Fibroblast of skin of scalp (primary cell): Measurements from ENCODE around the gene N4BP2L2.

ENCODE experiments used
- DNase-seq: peaks from one replicate; pipeline ENCODE4 v3.0.0-alpha.2; 2013

Gene N4BP2L2

GRCh38 chr13:32528358-32528757, 10.2 kb downstream of the N4BP2L2 start:
- no peak for DNase-seq

GRCh38 chr13:32527151-32527550, 11.4 kb downstream of the N4BP2L2 start:
- DNase-seq: no peak

- DNase-seq: no peak
Observed at GRCh38 chr13:32525766-32526165, 12.8 kb downstream of the N4BP2L2 start.

GRCh38 chr13:32515246-32515645, 23.3 kb downstream of the N4BP2L2 start:
- DNase-seq: no peak

- DNase-seq: no peak
Observed at GRCh38 chr13:32511482-32511881, 27.1 kb downstream of the N4BP2L2 start.

- no peak for DNase-seq
Observed at GRCh38 chr13:32504876-32505275, 33.7 kb downstream of the N4BP2L2 start.

GRCh38 chr13:32504263-32504662, 34.3 kb downstream of the N4BP2L2 start:
- DNase-seq: no peak

- DNase-seq: no peak
Observed at GRCh38 chr13:32503727-32504126, 34.9 kb downstream of the N4BP2L2 start.

GRCh38 chr13:32501064-32501463, 37.5 kb downstream of the N4BP2L2 start:
- no peak for DNase-seq

- DNase-seq: no peak
Observed at GRCh38 chr13:32499538-32500210, 38.9 kb downstream of the N4BP2L2 start.

GRCh38 chr13:32497589-32497988, 41.0 kb downstream of the N4BP2L2 start:
- DNase-seq: no peak

GRCh38 chr13:32496599-32497160, 41.9 kb downstream of the N4BP2L2 start:
- no peak for DNase-seq

GRCh38 chr13:32495841-32496240, 42.8 kb downstream of the N4BP2L2 start:
- DNase-seq: no peak

- DNase-seq: no peak
Observed at GRCh38 chr13:32495429-32495828, 43.2 kb downstream of the N4BP2L2 start.

- DNase-seq: peak; percentile 32
Observed at GRCh38 chr13:32491028-32491427, 47.6 kb downstream of the N4BP2L2 start.

- no peak for DNase-seq
Observed at GRCh38 chr13:32476892-32477291, 61.7 kb downstream of the N4BP2L2 start.

GRCh38 chr13:32476021-32476731, 62.4 kb downstream of the N4BP2L2 start:
- no peak for DNase-seq

- no peak for DNase-seq
Observed at GRCh38 chr13:32474999-32475792, 63.4 kb downstream of the N4BP2L2 start.

GRCh38 chr13:32473650-32474049, 64.9 kb downstream of the N4BP2L2 start:
- DNase-seq: no peak

- DNase-seq: no peak
Observed at GRCh38 chr13:32472194-32472621, 66.4 kb downstream of the N4BP2L2 start.

- peak; percentile 13 for DNase-seq
Observed at GRCh38 chr13:32471187-32471922, 67.2 kb downstream of the N4BP2L2 start.

GRCh38 chr13:32468502-32469142, 70.0 kb downstream of the N4BP2L2 start:
- DNase-seq: no peak
